ENCODE results near the gene NXPH1.

The NXPH1 gene

DNA sequence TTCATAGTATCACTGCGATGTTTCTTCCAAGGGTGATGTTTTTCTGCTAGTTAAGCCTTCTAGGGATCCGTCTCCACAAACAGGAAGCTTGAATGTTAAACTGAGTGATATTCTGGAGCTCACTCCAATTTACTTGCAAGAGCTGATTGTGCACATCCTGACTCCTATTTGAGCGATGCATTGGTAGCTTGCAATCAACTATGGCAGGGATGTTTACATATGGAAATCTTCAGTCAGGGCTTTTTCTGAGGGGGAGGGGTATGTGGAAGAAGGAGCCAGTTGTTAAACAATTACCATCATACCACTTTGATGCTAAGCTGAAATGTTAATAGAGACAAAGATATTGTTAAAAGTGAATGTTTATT lies 43.2 kb upstream of the NXPH1 start:
- H3K4me3 ChIP-seq (ENCODE audit: control insufficient read depth, low read depth, low read length) = no peak overlapping the region
- DNase-seq (ENCODE audit: low read depth) = no peak
- TF ChIP-seq, protein P1, sequence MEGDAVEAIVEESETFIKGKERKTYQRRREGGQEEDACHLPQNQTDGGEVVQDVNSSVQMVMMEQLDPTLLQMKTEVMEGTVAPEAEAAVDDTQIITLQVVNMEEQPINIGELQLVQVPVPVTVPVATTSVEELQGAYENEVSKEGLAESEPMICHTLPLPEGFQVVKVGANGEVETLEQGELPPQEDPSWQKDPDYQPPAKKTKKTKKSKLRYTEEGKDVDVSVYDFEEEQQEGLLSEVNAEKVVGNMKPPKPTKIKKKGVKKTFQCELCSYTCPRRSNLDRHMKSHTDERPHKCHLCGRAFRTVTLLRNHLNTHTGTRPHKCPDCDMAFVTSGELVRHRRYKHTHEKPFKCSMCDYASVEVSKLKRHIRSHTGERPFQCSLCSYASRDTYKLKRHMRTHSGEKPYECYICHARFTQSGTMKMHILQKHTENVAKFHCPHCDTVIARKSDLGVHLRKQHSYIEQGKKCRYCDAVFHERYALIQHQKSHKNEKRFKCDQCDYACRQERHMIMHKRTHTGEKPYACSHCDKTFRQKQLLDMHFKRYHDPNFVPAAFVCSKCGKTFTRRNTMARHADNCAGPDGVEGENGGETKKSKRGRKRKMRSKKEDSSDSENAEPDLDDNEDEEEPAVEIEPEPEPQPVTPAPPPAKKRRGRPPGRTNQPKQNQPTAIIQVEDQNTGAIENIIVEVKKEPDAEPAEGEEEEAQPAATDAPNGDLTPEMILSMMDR (conservative IDR thresholded peaks at IDR 0.05; ENCODE audit: control insufficient read depth, insufficient read depth, low read depth, low read length) = no peak

DNA sequence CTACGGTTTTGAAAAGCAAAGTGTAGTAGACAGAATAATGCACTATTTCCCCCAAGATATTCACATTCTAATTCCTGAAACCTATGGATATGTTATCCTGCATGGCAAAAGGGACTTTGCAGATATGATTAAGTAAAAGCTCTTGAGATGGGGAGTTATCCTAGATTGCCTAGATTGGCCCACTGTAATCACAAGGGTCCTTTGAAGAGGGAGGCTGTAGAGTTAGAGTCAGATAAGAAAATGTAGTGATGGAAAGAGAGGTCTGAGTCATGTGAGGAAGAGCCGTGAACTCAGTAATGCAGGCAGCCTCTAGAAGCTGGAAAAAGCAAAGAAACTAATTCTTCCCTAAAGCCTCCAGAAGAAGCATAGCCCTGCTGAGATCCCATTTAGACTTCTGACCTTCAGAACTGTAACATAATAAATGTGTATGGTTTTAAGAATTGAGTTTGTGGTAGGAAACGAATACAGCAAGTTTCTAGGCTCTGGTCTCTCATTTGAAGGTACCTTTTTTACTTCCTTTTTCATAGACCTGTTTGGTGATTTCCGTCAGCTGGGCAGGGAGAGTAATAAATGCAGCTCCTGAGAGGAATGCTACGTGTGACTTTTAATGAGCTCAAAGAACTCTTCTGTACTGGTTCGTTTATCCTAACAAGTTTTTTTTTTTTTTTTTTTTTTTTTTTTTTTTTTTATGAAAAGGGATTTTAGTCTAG lies 41.9 kb upstream of the NXPH1 start:
- DNase-seq (ENCODE audit: low read depth) = no peak
- H3K4me3 ChIP-seq (ENCODE audit: control insufficient read depth, low read depth, low read length) = no peak overlapping the region
- TF ChIP-seq, protein P1 (conservative IDR thresholded peaks at IDR 0.05; ENCODE audit: control insufficient read depth, insufficient read depth, low read depth, low read length) = no peak

DNA sequence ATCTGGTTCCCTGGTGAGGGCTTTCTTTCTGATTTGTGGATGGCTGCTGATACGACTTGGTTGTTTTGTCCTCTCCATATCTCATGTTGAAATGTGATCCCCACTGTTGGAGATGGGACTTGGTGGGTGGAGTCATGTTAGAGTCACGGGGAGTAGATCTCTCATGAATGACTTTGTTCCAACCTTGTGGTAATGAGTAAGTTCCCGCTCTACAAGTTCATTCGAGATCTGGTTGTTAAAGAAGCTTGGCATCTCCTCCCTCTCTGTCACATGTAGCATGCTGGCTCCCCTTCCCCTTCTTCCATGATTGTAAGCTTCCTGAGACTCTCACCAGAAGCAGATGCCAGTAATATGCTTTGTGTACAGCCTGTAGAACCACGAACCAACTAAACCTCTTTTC lies 37.1 kb upstream of the NXPH1 start:
- no peak overlapping the region for H3K4me3 ChIP-seq (ENCODE audit: control insufficient read depth, low read depth, low read length)
- TF ChIP-seq, protein P1 (conservative IDR thresholded peaks at IDR 0.05; ENCODE audit: control insufficient read depth, insufficient read depth, low read depth, low read length) = no peak
- no peak for DNase-seq (ENCODE audit: low read depth)

DNA sequence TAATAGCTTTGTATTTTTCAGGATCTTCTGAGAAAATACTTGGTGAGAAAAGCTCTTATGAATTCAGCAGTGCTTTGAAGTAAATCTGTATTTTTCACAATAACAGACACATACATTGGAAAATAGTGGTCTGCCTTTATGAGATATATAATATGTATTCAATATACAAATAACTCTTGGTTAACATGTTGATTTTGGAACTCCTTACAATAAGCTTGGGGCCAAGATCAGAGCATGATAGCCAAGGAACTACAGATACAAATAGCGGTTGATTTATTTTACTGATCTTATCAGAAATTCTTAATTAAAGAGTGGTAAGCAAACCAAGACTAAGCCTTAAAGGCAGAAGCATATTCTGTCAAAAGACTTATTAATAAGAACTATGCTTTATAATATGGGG lies 24.5 kb upstream of the NXPH1 start:
- H3K4me3 ChIP-seq (ENCODE audit: control insufficient read depth, low read depth, low read length) = no peak overlapping the region
- DNase-seq (ENCODE audit: low read depth) = no peak
- TF ChIP-seq, protein P1 (conservative IDR thresholded peaks at IDR 0.05; ENCODE audit: control insufficient read depth, insufficient read depth, low read depth, low read length) = no peak

DNA sequence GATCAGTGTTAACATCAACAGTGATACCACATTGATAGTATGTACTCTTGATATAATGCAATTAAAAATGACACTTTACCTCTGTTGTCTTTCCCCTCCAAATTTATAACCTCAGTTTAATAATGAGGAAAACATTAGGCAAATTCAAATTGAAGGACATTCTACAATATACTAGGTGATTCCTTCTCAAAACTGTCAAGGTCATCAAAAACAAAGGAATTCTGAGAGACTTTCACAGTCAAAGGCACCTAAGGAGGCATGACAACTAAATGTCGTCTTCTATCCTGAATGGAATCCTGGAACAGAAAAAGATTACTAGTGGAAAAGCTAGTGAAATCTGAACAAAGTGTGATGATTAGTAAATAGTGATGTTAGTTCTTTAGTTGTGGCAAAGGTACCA lies 22.3 kb upstream of the NXPH1 start:
- H3K4me3 ChIP-seq (ENCODE audit: control insufficient read depth, low read depth, low read length) = no peak overlapping the region
- no peak for DNase-seq (ENCODE audit: low read depth)
- TF ChIP-seq, protein P1 (conservative IDR thresholded peaks at IDR 0.05; ENCODE audit: control insufficient read depth, insufficient read depth, low read depth, low read length) = no peak

DNA sequence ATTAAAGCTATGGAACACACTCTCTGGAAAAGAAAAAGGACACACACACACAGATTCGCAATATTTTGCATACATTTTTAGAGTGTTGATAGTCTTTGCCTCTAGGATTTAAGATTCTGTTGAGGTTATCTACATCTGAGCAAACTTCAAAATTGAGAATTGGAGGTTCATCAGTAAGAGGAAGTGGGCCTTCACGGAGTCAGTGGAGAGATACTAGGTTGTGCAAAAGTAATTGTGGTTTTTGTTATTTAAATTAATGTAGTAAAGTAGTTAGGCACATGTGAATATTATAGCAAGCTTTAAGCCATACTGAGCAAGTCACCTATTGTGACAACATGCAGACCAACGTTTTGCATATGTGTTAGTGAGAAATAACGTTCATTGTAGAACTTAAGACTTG lies 19.8 kb upstream of the NXPH1 start:
- no peak for DNase-seq (ENCODE audit: low read depth)
- TF ChIP-seq, protein P1 (conservative IDR thresholded peaks at IDR 0.05; ENCODE audit: control insufficient read depth, insufficient read depth, low read depth, low read length) = no peak
- no peak overlapping the region for H3K4me3 ChIP-seq (ENCODE audit: control insufficient read depth, low read depth, low read length)
